Omental fat pad (tissue), 4 donors: ENCODE measurements around the gene A3GALT2. TPM values are rescaled to one million over a fixed set of nuclear protein-coding genes. Genes with fewer than 3 reads are reported as not detected.

Source experiments
- ATAC-seq: fragments of 150-250 bp; one replicate; pipeline ENCODE4 v1.9.1; 2016; ENCODE audit warnings: mild to moderate bottlenecking, moderate library complexity; ENCODE audit not compliant: low FRiP score
- DNase-seq: peaks from one replicate; pipeline ENCODE4 v3.0.0-alpha.2; 2019; ENCODE audit warnings: low spot score
- CTCF ChIP-seq, 3 donors: fragments of 450-650 bp; IDR thresholded peaks; one replicate each; pipeline ENCODE4 v1.5.1; 2016 to 2017; ENCODE audit warnings: antibody characterized with exemption in 3 of 3, mild to moderate bottlenecking in 3 of 3, moderate library complexity in 2 of 3
- total RNA-seq, 4 donors: library from RNA; depleted of rRNA; stranded (reverse); fragments of >200 nt; gene quantifications; one replicate each; pipeline ENCODE4 v1.1.0, GENCODE V29; 2016

A3GALT2 gene
- total RNA-seq, 4 donors from 2014 or later: not detected

GRCh38 chr1:33273406-33273805 is 47.5 kb downstream of the A3GALT2 start:
- ATAC-seq (no peak), DNase-seq (no peak)
- TF ChIP-seq CTCF (IDR thresholded peaks at IDR 0.05): no peak

- DNase-seq (no peak), ATAC-seq (no peak)
- TF ChIP-seq CTCF (IDR thresholded peaks at IDR 0.05): no peak
Measured at GRCh38 chr1:33272930-33273329, 48.0 kb downstream of the A3GALT2 start.

GRCh38 chr1:33272509-33272908 is 48.4 kb downstream of the A3GALT2 start:
- DNase-seq (no peak), ATAC-seq (no peak)
- no peak for TF ChIP-seq CTCF (IDR thresholded peaks at IDR 0.05)

- no peak for DNase-seq
- no peak for ATAC-seq
- no peak for TF ChIP-seq CTCF (IDR thresholded peaks at IDR 0.05)
Measured at GRCh38 chr1:33271666-33272505, 49.0 kb downstream of the A3GALT2 start.

- no peak for DNase-seq
Measured at GRCh38 chr1:33270808-33271465, 50.0 kb downstream of the A3GALT2 start.

GRCh38 chr1:33270379-33270778 is 50.5 kb downstream of the A3GALT2 start:
- DNase-seq: no peak
- no peak for ATAC-seq
- TF ChIP-seq CTCF (IDR thresholded peaks at IDR 0.05): no peak

More at GRCh38 chr1:33270808-33271465, 50.0 kb downstream of the A3GALT2 start:
- TF ChIP-seq CTCF (IDR thresholded peaks at IDR 0.05): no peak
- peak; percentile 15 for ATAC-seq
